ENCODE measurements around the gene DCP1B. TPM values are rescaled to one million over a fixed set of nuclear protein-coding genes. Genes with fewer than 3 reads are reported as not detected.

Gene DCP1B
- polyA plus RNA-seq, 1 experiment, result 32.9 TPM

- no peak for TF ChIP-seq CTCF (IDR thresholded peaks at IDR 0.05; ENCODE audit: low read depth, low read length)
- CTCF ChIA-PET, result interaction anchor here (3.3 kb wide), 1 partner anchor 23 kb away, joined by 23 read pairs; no protein-coding TSS in a partner anchor
- POLR2A ChIA-PET, result no interaction called here
- H3K4me3 ChIP-seq (ENCODE audit: low read depth, low read length), result no peak overlapping the region
- H3K9me3 ChIP-seq (ENCODE audit: control insufficient read depth, insufficient read depth, low read length), result no peaks in the 10 kb centered on the region
- H3K27ac ChIP-seq (ENCODE audit: low read depth, low read length), result no peak overlapping the region
- no peak for DNase-seq (ENCODE audit: low read depth, low spot score)
- H3K27me3 ChIP-seq (ENCODE audit: control insufficient read depth, insufficient read depth, low read length), result no peaks in the 10 kb centered on the region
Measured at GRCh38 chr12:1962051-1963020, 41.9 kb downstream of the DCP1B start.

- POLR2A ChIA-PET, result no interaction called here
- no peak for TF ChIP-seq CTCF (IDR thresholded peaks at IDR 0.05; ENCODE audit: low read depth, low read length)
- Histone ChIP-seq H3K27me3 (ENCODE audit: control insufficient read depth, insufficient read depth, low read length) (no peaks in the 10 kb centered on the region), H3K9me3 (ENCODE audit: control insufficient read depth, insufficient read depth, low read length) (no peaks in the 10 kb centered on the region), H3K27ac (ENCODE audit: low read depth, low read length) (no peak overlapping the region), H3K4me3 (ENCODE audit: low read depth, low read length) (no peak overlapping the region)
- DNase-seq (ENCODE audit: low read depth, low spot score), result no peak
- CTCF ChIA-PET, result interaction anchor here (0.9 to 8.3 kb wide), 4 partner anchors 10 to 626 kb away, joined by 3 to 63 read pairs (median 3); no protein-coding TSS in a partner anchor
Measured at GRCh38 chr12:1956716-1957115, 47.5 kb downstream of the DCP1B start.

- TF ChIP-seq CTCF (IDR thresholded peaks at IDR 0.05; ENCODE audit: low read depth, low read length), result no peak
- ChIA-PET CTCF (interaction anchor here (0.6 to 2.6 kb wide), 2 partner anchors 10 to 297 kb away, joined by 6 to 30 read pairs; no protein-coding TSS in a partner anchor), POLR2A (no interaction called here)
- H3K27me3 ChIP-seq (ENCODE audit: control insufficient read depth, insufficient read depth, low read length), result no peaks in the 10 kb centered on the region
- no peak overlapping the region for H3K27ac ChIP-seq (ENCODE audit: low read depth, low read length)
- no peaks in the 10 kb centered on the region for H3K9me3 ChIP-seq (ENCODE audit: control insufficient read depth, insufficient read depth, low read length)
- H3K4me3 ChIP-seq (ENCODE audit: low read depth, low read length), result no peak overlapping the region
- no peak for DNase-seq (ENCODE audit: low read depth, low spot score)
Measured at GRCh38 chr12:1949771-1950470, 54.3 kb downstream of the DCP1B start.

- CTCF ChIA-PET, result interaction anchor here (2.6 kb wide), 1 partner anchor 9 kb away, joined by 30 read pairs; no protein-coding TSS in a partner anchor
- no peaks in the 10 kb centered on the region for H3K27me3 ChIP-seq (ENCODE audit: control insufficient read depth, insufficient read depth, low read length)
- no peak for DNase-seq (ENCODE audit: low read depth, low spot score)
- H3K4me3 ChIP-seq (ENCODE audit: low read depth, low read length), result no peak overlapping the region
- no peaks in the 10 kb centered on the region for H3K9me3 ChIP-seq (ENCODE audit: control insufficient read depth, insufficient read depth, low read length)
- POLR2A ChIA-PET, result no interaction called here
- TF ChIP-seq CTCF (IDR thresholded peaks at IDR 0.05; ENCODE audit: low read depth, low read length), result no peak
- no peak overlapping the region for H3K27ac ChIP-seq (ENCODE audit: low read depth, low read length)
Measured at GRCh38 chr12:1948883-1949282, 55.4 kb downstream of the DCP1B start.
